HepG2 (cell line): ENCODE data around the gene HMGN1. TPM values are rescaled to one million over a fixed set of nuclear protein-coding genes. Genes with fewer than 3 reads are reported as not detected.

Experiments used
- ATAC-seq: fragments of 200-7000 bp; cut with Tn5 transposase; 3 replicates; pipeline ENCODE4 v1.9.1; 2020; ENCODE audit warnings: mild to moderate bottlenecking, moderate library complexity
- BruUV-seq: library from RNA; stranded (reverse); fragments of 400-500 nt; replicated peaks from 2 replicates; lab custom pipeline; 2021; lab: Mats Ljungman, UMichigan
- CTCF ChIA-PET: fragments of 300-600 bp; formaldehyde crosslinking; extraction: SDS; loops from one replicate; lab custom pipeline; 2021; ENCODE audit warnings: low total read pairs, inconsistent platforms, low intra/inter-chr PET ratio; lab: Yijun Ruan, JAX
- POLR2A ChIA-PET: fragments of 350-600 bp; sonication (Branson Sonifier 250); formaldehyde crosslinking; loops from one replicate; lab custom pipeline; 2020; ENCODE audit warnings: antibody characterized with exemption, inconsistent platforms; lab: Yijun Ruan, JAX
- DNase-seq: peaks from one replicate; pipeline ENCODE4 v3.0.0-alpha.2; 2015; ENCODE audit warnings: low spot score
- FAIRE-seq: peaks from 3 replicates; lab custom pipeline; 2011; peaks lifted over from hg19 to GRCh38; lab: Jason Lieb, UNC
- H2AFZ ChIP-seq: one replicate; pipeline ENCODE4 v1.6.1; 2011; ENCODE audit warnings: low read length, inconsistent platforms
- H3K27ac ChIP-seq: fragments of 300-600 bp; 3 replicates; pipeline ENCODE4 v1.8.0; 2011; ENCODE audit warnings: mixed run types, mild to moderate bottlenecking, mixed read lengths, low read length, inconsistent platforms; ENCODE audit not compliant: insufficient read depth; ENCODE audit errors: extremely low read length
- H3K27me3 ChIP-seq, 2 experiments: fragments of 200-600 bp in 1 of 2; 2 replicates in 1 of 2; 3 replicates in 1 of 2; pipeline versions ENCODE4 v1.6.0 to v1.8.0; 2011; ENCODE audit warnings: low read length in 2 of 2, mild to moderate bottlenecking in 2 of 2, moderate library complexity in 2 of 2, inconsistent platforms in 1 of 2; ENCODE audit not compliant: insufficient read depth in 2 of 2, control insufficient read depth in 1 of 2
- H3K36me3 ChIP-seq, 2 experiments: fragments of 200-600 bp in 1 of 2; replicated peaks in 1 of 2; 2 replicates in 1 of 2; 3 replicates in 1 of 2; pipeline versions ENCODE4 v1.5.1 to v1.8.0; 2011; ENCODE audit warnings: low read length in 2 of 2, inconsistent platforms in 1 of 2; ENCODE audit not compliant: insufficient read depth in 2 of 2, control insufficient read depth in 1 of 2
- H3K4me1 ChIP-seq: 2 replicates; pipeline ENCODE4 v1.5.1; 2012; ENCODE audit warnings: low read length, inconsistent platforms; ENCODE audit not compliant: insufficient read depth
- H3K4me2 ChIP-seq: 2 replicates; pipeline ENCODE4 v1.6.0; 2011; ENCODE audit warnings: low read depth, low read length, inconsistent platforms
- H3K4me3 ChIP-seq, 3 experiments: fragments of 200-600 bp in 1 of 3; sonication (generic), shearing (Covaris generic) in 1 of 3; replicated peaks in 1 of 3; 2 replicates each; pipeline ENCODE4 v1.5.1; 2011 to 2016; ENCODE audit warnings: low read length in 3 of 3, inconsistent platforms in 2 of 3, low read depth in 2 of 3, mild to moderate bottlenecking in 2 of 3, control low read depth in 1 of 3, mixed read lengths in 1 of 3; ENCODE audit not compliant: insufficient read depth in 1 of 3
- H3K79me2 ChIP-seq: one replicate; pipeline ENCODE4 v1.6.1; 2011; ENCODE audit warnings: low read length, inconsistent platforms; ENCODE audit not compliant: insufficient read depth
- H3K9ac ChIP-seq: 2 replicates; pipeline ENCODE4 v1.6.0; 2011; ENCODE audit warnings: mild to moderate bottlenecking, low read depth, low read length, inconsistent platforms; ENCODE audit not compliant: insufficient read depth
- H3K9me3 ChIP-seq: 2 replicates; pipeline ENCODE4 v1.5.1; 2012; ENCODE audit warnings: mild to moderate bottlenecking, low read length
- H4K20me1 ChIP-seq: 2 replicates; pipeline ENCODE4 v1.6.0; 2011; ENCODE audit warnings: inconsistent platforms, mild to moderate bottlenecking, low read length, moderate library complexity; ENCODE audit not compliant: insufficient read depth
- ATF4 ChIP-seq, 2 experiments: fragments of 450-650 bp in 1 of 2; sonication (generic) in 1 of 2; formaldehyde crosslinking; IDR thresholded peaks; 2 replicates each; pipeline versions ENCODE4 v1.5.0 to v1.8.0; 2020 to 2022; ENCODE audit warnings: mild to moderate bottlenecking in 1 of 2, missing genetic modification reagents in 1 of 2
- KDM5B ChIP-seq: sonication (generic); formaldehyde crosslinking; IDR thresholded peaks from 2 replicates; pipeline ENCODE4 v1.4.0; 2020; ENCODE audit warnings: missing genetic modification reagents, mild to moderate bottlenecking, borderline replicate concordance
- RERE ChIP-seq: IDR thresholded peaks from 2 replicates; pipeline ENCODE4 v1.6.1; 2016; ENCODE audit warnings: low read depth, missing genetic modification reagents, missing compliant biosample characterization
- ZNF580 ChIP-seq: IDR thresholded peaks from 2 replicates; pipeline ENCODE4 v1.6.1; 2016; ENCODE audit warnings: low read depth, borderline replicate concordance
- WGBS: methylation state at CpG from one replicate; pipeline ENCODE4 v1.1.6; 2017; ENCODE audit warnings: low lambda C conversion rate; 5-methylcytosine and 5-hydroxymethylcytosine counted together
- in situ Hi-C: cut with HindIII; loops from 2 replicates; pipeline ENCODE4 v1.10.0; 2017; ENCODE audit warnings: low pct_unique_long_range_greater_than_20kb; ENCODE audit not compliant: extremely low pct_ligation_motif_present
- intact Hi-C: fragments of 100-400 bp; cut with micrococcal nuclease; formaldehyde crosslinking; loops from one replicate; pipeline ENCODE4 v1.10.0; 2022; ENCODE audit not compliant: unreplicated experiment
- polyA plus RNA-seq, 8 experiments: library from polyadenylated mRNA; depleted of rRNA in 3 of 8; stranded (reverse) in 7 of 8; unstranded in 1 of 8; fragments of >200 nt; fragmentation: Illumina TruSeq in 4 of 8; extraction: Trizol in 4 of 8; gene quantifications; 2 replicates each; pipeline versions ENCODE4 v1.2.1 to v1.2.3, GENCODE V29; 2011 to 2016; ENCODE audit warnings: low read depth in 4 of 8, missing spikeins in 1 of 8, mixed read lengths in 1 of 8; ENCODE audit not compliant: insufficient read depth in 1 of 8
- total RNA-seq, 5 experiments: library from RNA; depleted of rRNA; stranded (reverse); fragments of >200 nt; fragmentation: Illumina TruSeq; extraction: Trizol; gene quantifications; 2 replicates each; pipeline ENCODE4 v1.2.3, GENCODE V29; 2016; ENCODE audit warnings: low read depth in 1 of 5

HMGN1 gene
- total and polyA plus RNA-seq, 2 of the 13 experiments (the other 11 are each of a cell fraction or from before 2014, with no cell fraction given), result 104 to 286 TPM

- TF ChIP-seq KDM5B, result no peak
- TF ChIP-seq RERE (CRISPR knock-in tag), result no peak
- TF ChIP-seq, all 625 proteins: peak for 0
Measured at GRCh38 chr21:39364949-39365348, 16.1 kb upstream of the HMGN1 start (continued).

GRCh38 chr21:39363607-39364555 lies 15.0 kb upstream of the HMGN1 start:
- no peaks in the 10 kb centered on the region for H3K36me3 ChIP-seq
- intact Hi-C loops (no loop called here), in situ Hi-C loops (no loop called here)
- ChIA-PET CTCF (no interaction called here), POLR2A (interaction anchor here (0.9 kb wide), 1 partner anchor 16 kb away, joined by 3 read pairs; a partner anchor contains a TSS)
- H3K9me3 ChIP-seq, result no peaks in the 10 kb centered on the region
- no TSS peak for BruUV-seq
- no peaks in the 10 kb centered on the region for H3K4me1 ChIP-seq
- H3K4me3 ChIP-seq, result no peak overlapping the region
- no peaks in the 10 kb centered on the region for H3K79me2 ChIP-seq
- H3K27me3 ChIP-seq, result peaks cover 2 to 11% of the 10 kb centered on the region in 2 experiments; a peak in 2 of 5 replicates
- no peak overlapping the region for H3K9ac ChIP-seq
- DNase-seq (no peak), FAIRE-seq (no peak), ATAC-seq (peak; percentile 59; the same call in 2 of the 3 replicates)
- no peaks in the 10 kb centered on the region for H4K20me1 ChIP-seq
- H3K4me2 ChIP-seq, result no peak overlapping the region
- 33% methylated on average over 6 of the region's 6 CpGs for WGBS
- TF ChIP-seq ZNF580 (CRISPR knock-in tag) (no peak), ATF4 (CRISPR knock-in tag; IDR thresholded peaks at IDR 0.05) (peak in 1 of 2 experiments; percentile 56; a peak in 2 of 4 replicates)
- H3K27ac ChIP-seq, result no peak overlapping the region
- no peak overlapping the region for H2AFZ ChIP-seq
